Omental fat pad (tissue), 4 donors: Measurements from ENCODE around the gene LRRC25. TPM values are rescaled to one million over a fixed set of nuclear protein-coding genes. Genes with fewer than 3 reads are reported as not detected.
A peak's percentile ranks its signal among the peaks of the same experiment; 100 is the strongest.

ENCODE experiments used
- ATAC-seq: fragments of 150-250 bp; one replicate; pipeline ENCODE4 v1.9.1; 2016; ENCODE audit warnings: mild to moderate bottlenecking, moderate library complexity; ENCODE audit not compliant: low FRiP score
- DNase-seq: peaks from one replicate; pipeline ENCODE4 v3.0.0-alpha.2; 2019; ENCODE audit warnings: low spot score
- total RNA-seq, 4 donors: library from RNA; depleted of rRNA; stranded (reverse); fragments of >200 nt; gene quantifications; one replicate each; pipeline ENCODE4 v1.1.0, GENCODE V29; 2016
- TF ChIP-seq, protein P1 (sequence below), 3 donors: fragments of 450-650 bp; IDR thresholded peaks; one replicate each; pipeline ENCODE4 v1.5.1; 2016 to 2017; ENCODE audit warnings: antibody characterized with exemption in 3 of 3, mild to moderate bottlenecking in 3 of 3, moderate library complexity in 2 of 3

LRRC25 gene
- total RNA-seq, 4 donors from 2014 or later = 11.8 to 37.2 (median 28.8) TPM

DNA sequence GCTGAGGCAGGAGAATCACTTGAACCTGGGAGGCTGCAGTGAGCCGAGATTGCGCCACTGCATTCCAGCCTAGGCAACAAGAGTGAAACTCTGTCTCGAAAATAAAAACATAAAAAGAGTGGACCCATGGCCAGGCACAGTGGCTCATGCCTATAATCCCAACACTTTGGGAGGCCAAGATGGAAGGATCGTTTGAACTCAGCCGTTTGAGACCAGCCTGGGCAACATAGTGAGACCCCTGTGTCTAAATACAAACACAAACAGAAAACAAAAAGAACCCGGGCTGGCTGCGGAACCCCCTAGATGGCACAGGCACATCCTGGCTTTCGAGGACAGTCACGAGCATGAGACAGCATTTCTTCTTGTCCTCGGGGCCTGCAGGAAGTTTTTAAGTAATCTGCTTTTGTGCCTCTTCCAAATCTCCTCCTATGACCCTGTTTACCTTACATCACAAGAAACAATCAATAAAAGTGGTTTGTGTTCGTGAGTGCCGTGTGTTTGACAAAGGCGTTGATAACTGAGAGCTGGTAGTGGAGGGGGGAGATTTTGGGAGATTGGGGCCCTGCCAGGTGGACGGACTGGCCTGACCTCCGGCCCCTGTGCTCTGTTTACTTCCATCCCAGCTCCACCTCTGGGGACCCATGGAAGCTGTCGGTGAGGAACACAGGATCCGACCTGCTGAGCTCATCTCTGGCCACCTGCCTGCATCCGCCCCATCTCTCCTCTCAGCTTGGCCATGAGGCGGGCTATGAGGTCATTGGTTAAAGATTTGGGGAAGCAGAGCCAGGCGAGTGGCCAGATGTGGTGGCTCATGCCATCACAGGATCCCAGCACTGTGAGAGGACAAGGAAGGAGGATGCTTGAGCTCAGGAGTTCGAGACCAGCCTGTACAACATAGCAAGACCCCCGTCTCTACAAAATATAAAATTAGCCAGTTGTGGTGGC, 17.3 kb downstream of the LRRC25 start:
- TF ChIP-seq, protein P1, sequence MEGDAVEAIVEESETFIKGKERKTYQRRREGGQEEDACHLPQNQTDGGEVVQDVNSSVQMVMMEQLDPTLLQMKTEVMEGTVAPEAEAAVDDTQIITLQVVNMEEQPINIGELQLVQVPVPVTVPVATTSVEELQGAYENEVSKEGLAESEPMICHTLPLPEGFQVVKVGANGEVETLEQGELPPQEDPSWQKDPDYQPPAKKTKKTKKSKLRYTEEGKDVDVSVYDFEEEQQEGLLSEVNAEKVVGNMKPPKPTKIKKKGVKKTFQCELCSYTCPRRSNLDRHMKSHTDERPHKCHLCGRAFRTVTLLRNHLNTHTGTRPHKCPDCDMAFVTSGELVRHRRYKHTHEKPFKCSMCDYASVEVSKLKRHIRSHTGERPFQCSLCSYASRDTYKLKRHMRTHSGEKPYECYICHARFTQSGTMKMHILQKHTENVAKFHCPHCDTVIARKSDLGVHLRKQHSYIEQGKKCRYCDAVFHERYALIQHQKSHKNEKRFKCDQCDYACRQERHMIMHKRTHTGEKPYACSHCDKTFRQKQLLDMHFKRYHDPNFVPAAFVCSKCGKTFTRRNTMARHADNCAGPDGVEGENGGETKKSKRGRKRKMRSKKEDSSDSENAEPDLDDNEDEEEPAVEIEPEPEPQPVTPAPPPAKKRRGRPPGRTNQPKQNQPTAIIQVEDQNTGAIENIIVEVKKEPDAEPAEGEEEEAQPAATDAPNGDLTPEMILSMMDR (IDR thresholded peaks at IDR 0.05) = no peak
- DNase-seq (peak; percentile 58), ATAC-seq (peak; percentile 85)

DNA sequence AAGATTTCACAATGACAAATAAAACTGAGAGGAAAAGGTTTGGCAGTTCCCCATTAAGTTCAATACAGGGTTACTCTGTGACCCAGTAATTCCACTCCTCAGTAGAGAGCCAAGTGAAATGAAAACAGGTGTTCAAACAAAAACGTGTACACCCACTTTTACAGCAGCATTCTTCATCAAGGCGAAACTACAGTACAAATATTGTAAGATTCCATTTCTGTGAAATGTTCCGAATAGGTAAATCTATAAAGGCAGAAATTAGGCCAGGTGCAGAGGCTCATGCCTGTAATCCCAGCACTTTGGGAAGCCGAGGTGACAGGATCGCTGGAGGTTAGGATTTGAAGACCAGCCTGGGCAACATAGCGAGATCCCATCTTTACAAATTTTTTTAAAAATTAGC, 20.4 kb downstream of the LRRC25 start:
- TF ChIP-seq, protein P1 (IDR thresholded peaks at IDR 0.05) = no peak
- no peak for DNase-seq
- ATAC-seq = no peak

DNA sequence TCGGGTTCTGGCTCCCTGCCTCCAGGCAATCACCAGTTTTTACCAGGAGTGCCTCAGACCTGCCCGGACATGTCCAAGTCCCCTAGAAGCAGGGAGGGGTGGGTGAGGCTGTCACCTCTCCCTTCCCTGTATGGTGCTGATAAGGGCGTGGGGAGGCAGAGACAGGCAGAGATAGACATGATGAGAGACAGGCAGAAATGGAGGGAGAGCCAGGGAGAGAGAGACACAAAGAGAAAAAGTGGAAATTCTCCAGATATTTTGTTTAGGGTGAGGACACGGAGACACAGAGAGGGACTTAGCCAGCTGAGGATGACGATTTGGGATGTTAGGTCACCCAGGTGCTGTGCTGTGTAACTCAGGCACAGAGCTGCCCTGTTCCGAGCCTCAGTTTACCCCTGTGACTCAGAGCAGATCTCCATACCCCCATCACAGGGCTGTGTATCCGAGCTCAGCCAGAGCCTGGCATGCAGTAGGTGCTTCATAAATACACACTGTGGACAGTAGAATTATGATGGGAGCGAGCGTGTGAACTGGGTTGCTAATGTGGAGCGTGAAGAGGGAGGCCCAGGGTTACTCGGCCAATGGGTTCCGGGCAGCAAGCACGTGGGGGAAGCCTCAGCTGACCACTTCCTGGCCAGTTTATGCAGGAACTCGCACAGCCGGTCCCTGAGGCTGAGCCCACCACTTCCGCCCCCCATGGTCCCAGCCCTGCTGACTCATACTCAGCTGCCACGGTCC, 23.4 kb downstream of the LRRC25 start:
- TF ChIP-seq, protein P1 (IDR thresholded peaks at IDR 0.05) = no peak
- ATAC-seq = peak; percentile 96

DNA sequence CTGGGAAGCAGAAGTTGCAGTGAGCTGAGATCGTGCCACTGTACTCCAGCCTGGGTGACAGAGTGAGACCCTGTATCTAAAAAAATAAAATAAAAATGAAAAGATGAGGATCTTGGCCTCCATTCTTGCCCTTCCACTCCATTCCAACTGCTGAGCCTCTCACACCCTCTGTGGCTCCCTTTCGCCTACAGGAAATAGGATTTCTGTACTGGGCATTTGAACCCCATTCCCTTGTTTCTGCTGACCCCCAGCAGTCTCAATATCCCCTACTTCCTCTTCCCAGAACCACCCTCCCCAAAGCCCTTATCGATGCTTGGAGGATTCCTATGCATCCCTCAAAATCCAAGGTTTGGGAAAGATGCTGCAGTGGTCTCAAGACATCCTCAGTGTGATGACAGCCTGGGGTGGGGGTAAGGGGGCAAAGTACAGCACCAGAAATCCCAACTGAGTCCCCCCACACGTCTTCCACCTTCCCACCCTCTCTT, 24.0 kb downstream of the LRRC25 start:
- ATAC-seq (no peak), DNase-seq (no peak)
- TF ChIP-seq, protein P1 (IDR thresholded peaks at IDR 0.05) = no peak

More for the DNA sequence above, 23.4 kb downstream of the LRRC25 start:
- peak; percentile 81 for DNase-seq

DNA sequence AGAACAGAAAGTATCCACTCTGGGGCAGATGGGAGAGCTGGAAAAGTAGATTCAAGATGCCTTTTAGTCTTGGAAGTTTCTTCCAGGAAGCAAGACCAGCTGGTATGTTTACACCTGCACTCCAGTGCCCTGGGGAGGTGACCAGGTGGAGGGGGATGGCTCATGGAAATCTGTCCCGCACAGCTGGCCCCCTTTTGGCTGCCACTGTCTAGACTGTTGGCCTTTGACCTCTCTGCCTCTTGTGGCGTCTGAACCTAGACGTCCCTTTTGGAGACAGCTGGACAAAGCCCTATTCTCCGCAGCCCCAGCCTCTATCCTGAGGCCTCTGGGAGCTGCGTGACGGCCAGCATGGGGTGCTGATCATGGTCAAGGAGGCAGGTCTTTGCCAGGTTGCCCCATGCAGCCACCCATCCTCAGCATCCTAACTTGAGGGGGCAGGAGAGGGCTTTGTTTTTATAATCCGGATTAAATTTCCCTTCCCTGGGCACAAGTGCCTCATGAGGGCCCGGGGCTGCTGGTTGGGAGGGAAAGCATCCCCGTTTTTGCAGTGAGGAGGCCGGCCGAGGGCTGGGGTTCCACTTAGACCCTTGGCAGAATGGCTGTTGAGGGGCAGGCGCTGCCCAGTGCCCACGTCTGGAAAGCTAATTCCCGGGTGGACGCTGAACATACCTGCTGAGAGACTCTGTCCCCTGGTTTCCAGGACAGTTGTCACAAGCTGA, 28.8 kb downstream of the LRRC25 start:
- DNase-seq (no peak), ATAC-seq (no peak)
- TF ChIP-seq, protein P1 (IDR thresholded peaks at IDR 0.05) = no peak

DNA sequence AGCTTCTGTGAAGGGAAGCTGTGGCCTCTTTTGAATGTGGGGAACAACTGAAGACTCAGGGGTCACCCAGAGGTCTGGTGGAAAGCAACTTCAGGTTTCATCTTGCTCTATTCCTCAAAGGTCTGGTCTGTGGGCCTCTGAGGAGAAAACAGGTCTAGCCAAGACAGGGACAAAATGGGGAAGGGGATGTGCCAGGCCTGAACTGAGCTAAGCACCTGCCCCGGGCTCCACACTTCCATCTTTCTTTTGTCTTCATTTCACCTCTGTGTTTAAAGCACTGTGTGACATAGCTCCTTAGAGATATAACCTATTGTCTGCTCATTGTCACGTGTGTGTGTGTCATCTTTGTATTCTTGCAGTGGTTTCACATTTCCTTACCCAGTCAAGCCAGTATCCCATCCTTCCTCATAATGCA, 31.4 kb downstream of the LRRC25 start:
- ATAC-seq = no peak

More for the DNA sequence above, 31.4 kb downstream of the LRRC25 start:
- DNase-seq = no peak
- TF ChIP-seq, protein P1 (IDR thresholded peaks at IDR 0.05) = no peak
